ENCODE results near the gene FBXW12.

Gene FBXW12

GRCh38 chr3:48409291-48410201, 37.5 kb downstream of the FBXW12 start:
- DNase-seq = no peak

GRCh38 chr3:48410205-48411040, 38.4 kb downstream of the FBXW12 start:
- DNase-seq = no peak

- DNase-seq = no peak
Observed at GRCh38 chr3:48411041-48411588, 39.1 kb downstream of the FBXW12 start.

DNA sequence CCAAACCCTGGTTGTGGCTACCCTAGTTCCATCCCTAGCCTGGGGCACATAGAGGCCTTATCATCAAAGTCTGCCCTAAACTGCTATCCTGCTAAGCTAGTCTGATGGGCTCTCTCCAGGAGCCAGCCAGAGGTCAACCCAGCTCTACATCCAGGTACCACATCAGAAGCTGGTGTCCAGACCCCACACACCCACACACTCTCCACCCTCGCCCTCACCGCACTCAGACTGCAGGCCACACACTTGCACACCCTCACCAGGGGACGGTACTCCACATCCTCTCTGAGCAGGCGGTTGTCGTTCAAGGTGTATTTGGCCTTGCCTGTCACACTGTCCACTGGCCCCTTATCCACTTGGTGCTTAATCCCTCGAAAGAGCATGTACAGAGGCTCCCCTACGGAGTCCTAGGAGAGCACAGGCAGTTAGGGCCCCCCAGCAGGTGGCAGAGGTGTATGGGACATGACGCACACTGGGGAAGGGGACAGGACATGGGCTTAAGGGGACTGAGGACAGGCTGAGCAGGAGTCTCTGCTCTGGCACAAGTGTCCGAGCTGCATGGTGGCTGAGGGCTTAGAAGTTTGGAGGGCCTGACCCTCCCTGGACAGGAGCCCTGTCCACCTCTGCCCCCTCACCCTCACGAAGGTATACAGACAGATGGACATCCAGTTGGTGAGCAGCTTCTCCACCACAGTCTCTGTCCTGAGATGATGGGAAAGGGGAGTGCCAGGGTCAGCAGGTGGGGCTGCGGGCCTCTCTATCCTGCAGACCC, 39.8 kb downstream of the FBXW12 start:
- no peak for DNase-seq

GRCh38 chr3:48412375-48413001, 40.5 kb downstream of the FBXW12 start:
- no peak for DNase-seq

- DNase-seq = no peak
Observed at GRCh38 chr3:48413086-48413485, 41.1 kb downstream of the FBXW12 start.

GRCh38 chr3:48413611-48414010, 41.6 kb downstream of the FBXW12 start:
- no peak for DNase-seq

DNA sequence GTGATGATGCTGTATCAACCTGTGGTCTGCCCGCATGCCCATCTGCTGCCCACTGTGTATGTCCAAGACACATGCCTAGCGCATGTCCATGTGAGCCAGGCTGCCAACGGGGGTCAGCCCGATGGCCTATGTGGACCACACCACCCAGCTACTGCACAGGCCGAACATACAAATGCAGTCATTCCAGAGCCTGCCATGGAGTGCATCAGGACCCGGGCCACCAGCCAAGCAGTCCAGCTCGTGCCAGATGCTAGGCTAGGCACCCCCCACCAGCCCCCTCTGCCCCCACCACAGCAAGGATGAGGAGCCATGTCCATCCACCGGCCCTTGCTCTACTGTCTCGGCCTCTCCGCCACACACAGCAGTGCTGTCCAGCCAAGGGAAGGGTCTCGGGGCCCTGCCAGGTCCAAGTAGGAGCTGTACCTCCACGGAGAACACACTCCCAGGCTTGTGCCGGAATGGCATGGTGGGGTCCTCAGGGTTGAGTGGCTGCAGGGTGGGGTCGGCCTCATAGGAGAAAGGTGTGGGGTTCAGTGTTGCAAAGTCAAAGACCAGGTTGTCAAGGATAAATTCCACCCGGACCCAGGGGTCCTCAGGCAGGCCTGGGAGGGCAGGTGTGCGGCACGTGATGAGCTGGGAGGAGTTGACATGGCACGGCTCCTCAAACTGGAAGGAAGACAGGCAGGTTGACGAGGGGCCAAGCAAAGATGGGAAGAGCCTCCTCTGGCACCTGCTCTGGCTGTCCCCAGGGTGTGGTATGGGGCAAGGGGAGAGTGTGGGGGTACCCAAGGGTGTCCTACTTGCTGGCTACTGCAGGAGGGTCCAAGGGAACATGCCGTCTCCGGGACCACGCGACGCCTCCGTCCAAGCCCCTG, 42.6 kb downstream of the FBXW12 start:
- no peak for DNase-seq

GRCh38 chr3:48415251-48415953, 43.4 kb downstream of the FBXW12 start:
- no peak for DNase-seq

GRCh38 chr3:48416091-48416505, 44.1 kb downstream of the FBXW12 start:
- DNase-seq = no peak

DNA sequence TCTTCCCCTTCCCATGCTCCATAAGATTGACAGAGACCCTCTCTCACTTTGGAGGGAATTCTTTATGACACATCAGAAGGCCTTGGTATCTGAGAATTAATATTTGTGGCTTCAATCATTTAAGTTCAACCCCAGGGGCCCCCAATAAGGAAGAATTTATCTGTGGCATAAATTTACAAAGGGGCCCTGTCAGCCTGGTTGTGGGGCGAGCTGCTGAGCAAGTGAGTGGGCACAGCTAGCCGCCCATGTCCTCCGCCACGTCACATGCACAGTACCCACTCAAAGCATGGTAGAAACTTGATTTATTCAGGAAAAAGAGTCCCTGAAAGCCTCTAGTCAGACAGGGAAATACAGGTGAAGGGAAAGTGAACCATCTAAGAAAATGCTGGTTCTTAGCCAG, 44.5 kb downstream of the FBXW12 start:
- no peak for DNase-seq

DNA sequence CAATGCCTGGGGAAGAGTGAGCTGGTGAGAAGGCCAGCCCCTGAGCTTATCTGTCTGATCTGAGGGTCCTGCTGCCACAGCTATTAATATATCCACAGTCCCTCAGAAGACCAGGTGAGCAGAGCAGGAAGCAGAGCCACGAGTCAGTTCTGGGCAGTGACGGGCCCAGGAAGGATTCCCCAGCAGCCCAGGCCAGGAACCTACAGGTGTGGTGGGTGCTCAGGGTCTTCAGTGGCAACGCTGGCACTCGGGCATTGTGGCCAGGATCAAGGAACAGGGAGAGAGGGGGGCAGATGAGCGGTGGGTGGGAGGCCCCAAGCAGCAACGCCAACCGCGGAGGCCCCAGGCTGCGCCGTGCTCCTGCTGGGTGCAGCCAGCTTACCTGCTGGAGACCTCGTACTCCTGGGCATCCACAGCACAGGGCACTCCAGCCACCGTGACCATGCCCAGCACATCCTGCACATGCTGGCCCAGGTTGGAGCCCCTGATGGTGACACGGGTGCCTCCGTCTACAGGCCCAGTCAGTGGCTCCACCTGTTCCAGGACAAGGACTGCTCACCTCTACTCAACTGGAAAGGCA, 45.6 kb downstream of the FBXW12 start:
- no peak for DNase-seq

DNA sequence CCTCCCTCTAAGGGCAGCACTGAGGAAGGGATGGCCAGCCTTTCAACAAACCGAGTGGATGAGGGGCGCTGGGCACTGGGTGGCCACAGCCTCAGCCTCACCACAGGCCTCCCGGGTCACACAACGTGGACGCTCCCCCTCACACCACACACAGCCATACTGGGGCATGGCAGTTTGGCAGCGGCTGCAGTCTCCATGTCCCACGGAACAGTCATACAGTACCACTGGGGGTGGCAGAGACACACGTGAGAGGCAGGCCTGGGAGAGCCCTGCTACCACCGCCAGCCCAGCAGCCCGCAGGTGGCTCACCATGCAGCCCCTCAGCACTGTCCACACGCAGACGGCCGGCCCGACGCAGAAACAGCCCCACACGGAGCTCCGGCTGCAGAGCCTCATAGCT, 46.1 kb downstream of the FBXW12 start:
- DNase-seq = no peak

- DNase-seq = no peak
Observed at GRCh38 chr3:48418651-48419050, 46.6 kb downstream of the FBXW12 start.

DNA sequence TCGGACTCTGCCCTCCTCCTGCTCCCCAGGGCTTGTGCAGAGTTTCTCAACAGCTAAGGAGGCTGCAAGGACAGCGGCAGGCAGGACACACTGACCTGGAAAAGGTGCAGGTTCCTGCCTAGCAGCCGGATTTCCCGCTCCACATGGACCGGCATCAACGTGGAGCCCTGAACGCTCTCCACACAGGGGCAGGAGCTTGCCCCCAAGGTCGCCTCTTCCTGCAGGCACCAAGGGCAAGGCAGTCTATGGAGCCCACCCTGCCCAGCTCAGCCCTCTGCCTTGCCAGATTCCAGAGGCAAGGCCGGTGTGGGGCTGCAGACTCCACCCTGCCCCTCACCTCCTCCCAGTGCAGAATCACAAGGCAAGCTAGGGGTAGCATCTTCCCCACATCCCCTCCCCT, 47.1 kb downstream of the FBXW12 start:
- DNase-seq = no peak

DNA sequence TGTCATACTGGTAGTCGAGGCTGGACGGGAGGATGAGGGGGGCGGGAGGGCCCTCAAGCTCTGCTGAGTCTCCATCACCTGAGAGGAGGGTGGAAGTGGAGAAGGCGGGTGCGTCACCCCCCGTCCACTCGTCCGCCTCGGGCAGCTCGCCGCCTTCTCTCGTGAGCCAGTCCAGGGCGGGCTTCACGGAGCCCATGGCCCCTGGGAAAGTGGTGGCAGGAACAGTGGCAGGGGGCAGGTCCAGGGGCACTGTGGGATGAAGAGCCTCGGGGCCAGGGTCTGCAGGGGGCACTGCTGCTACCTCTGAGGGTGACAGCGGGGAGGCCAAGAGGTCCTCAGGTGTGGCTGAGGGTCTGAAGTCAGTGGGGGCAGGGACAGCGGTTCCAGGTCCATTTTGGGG, 47.6 kb downstream of the FBXW12 start:
- DNase-seq = no peak

- DNase-seq = no peak
Observed at GRCh38 chr3:48420561-48420960, 48.5 kb downstream of the FBXW12 start.

DNA sequence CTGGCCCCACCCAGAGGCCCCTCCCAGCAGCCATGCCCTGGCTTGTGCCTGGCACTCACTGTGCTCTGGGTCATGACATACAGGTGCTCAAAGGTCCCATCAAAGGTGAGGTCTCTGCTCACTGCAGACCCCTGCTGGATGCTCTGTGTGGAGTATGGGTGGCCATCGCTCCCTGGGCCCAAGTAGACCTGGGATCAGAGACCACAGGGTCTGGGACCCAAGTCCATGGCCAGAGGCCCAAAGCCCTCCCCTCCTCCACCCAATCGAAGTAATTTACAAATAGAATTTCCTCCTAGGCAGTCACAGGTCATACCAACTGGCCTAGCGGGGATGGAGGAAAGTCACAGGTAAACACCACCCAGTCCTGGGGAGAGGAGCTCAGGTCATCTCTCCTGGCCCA, 50.3 kb downstream of the FBXW12 start:
- DNase-seq = no peak

DNA sequence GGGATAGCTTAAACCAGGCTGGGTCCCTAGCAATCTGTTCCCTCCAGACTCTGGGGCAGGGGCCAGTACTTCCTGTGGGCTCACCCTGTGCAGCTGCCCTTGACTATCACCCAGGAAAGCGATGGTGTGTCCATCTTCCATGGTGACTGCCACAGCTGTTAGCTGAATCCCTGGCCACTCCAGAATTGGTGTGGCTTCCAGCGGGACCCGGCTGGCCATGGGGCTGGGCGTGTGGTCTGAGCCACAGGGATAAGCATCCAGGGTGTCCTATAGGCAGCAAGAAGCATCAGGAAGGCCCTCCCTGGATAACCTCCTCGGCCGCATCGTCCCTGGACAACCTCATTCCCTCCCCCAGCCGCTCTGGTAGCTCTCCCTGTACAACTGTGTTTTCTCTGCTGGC, 50.7 kb downstream of the FBXW12 start:
- no peak for DNase-seq

DNA sequence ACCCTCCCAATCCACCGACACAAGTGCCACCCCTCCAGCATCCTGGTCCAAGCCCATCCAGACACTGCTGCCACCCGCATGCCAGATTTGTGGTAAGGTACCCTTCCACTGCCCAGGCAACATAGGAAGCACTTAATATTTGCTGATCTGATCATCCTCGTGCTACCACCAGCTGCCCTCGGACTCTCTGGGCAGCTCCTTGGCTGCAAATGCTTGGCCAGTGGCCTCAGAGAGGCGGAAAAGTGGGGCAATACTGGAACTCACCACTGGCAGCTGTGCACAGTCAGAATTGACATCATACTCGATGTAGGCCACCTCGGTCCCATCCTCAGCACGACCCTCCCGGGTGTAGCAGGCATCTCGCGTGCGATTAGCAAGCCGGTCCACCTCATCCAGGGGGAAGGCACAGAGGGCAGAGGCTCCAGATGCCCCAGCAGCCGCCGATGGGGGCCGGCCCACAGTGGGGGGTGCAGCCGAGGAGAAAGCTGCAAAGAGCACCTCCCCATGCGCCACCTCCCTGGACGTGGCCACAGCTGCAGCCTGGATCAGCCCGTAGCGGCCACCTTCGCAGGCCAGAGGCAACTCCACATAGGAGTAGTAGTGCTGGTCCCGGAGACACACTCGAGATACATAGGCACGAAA, 51.3 kb downstream of the FBXW12 start:
- DNase-seq = no peak

Data from CD4-positive, alpha-beta T cell treated with Interleukin-4 for 4 hours (primary cell).